GM19023 (cell line): ENCODE measurements around the gene TEKT5.

Source experiments
- ATAC-seq: cut with Tn5 transposase; IDR thresholded peaks from one replicate; pipeline ENCODE4 v1.9.1; 2021; ENCODE audit warnings: mild to moderate bottlenecking, moderate library complexity; ENCODE audit not compliant: unreplicated experiment

The TEKT5 gene

GRCh38 chr16:10612649-10613179 lies 82.0 kb downstream of the TEKT5 start:
- ATAC-seq, result no peak

GRCh38 chr16:10611825-10612342 lies 82.8 kb downstream of the TEKT5 start:
- ATAC-seq, result no peak

GRCh38 chr16:10610499-10611184 lies 84.1 kb downstream of the TEKT5 start:
- ATAC-seq, result no peak

GRCh38 chr16:10609402-10609774 lies 85.3 kb downstream of the TEKT5 start:
- ATAC-seq, result no peak

- ATAC-seq, result no peak
Measured at GRCh38 chr16:10608687-10609401, 85.9 kb downstream of the TEKT5 start.

GRCh38 chr16:10607157-10607556 lies 87.6 kb downstream of the TEKT5 start:
- ATAC-seq, result no peak

GRCh38 chr16:10606607-10607006 lies 88.1 kb downstream of the TEKT5 start:
- no peak for ATAC-seq

GRCh38 chr16:10605636-10606035 lies 89.1 kb downstream of the TEKT5 start:
- no peak for ATAC-seq

- no peak for ATAC-seq
Measured at GRCh38 chr16:10601444-10602408, 93.0 kb downstream of the TEKT5 start.

- no peak for ATAC-seq
Measured at GRCh38 chr16:10600782-10601443, 93.8 kb downstream of the TEKT5 start.

- no peak for ATAC-seq
Measured at GRCh38 chr16:10599626-10600025, 95.1 kb downstream of the TEKT5 start.

- ATAC-seq, result no peak
Measured at GRCh38 chr16:10598157-10598556, 96.6 kb downstream of the TEKT5 start.

- ATAC-seq, result no peak
Measured at GRCh38 chr16:10597187-10597601, 97.5 kb downstream of the TEKT5 start.

GRCh38 chr16:10594312-10594950 lies 100.3 kb downstream of the TEKT5 start:
- ATAC-seq, result no peak

GRCh38 chr16:10592611-10593010 lies 102.1 kb downstream of the TEKT5 start:
- no peak for ATAC-seq

GRCh38 chr16:10590342-10590741 lies 104.4 kb downstream of the TEKT5 start:
- ATAC-seq, result no peak

GRCh38 chr16:10589109-10589508 lies 105.6 kb downstream of the TEKT5 start:
- no peak for ATAC-seq

GRCh38 chr16:10587622-10588021 lies 107.1 kb downstream of the TEKT5 start:
- ATAC-seq, result no peak

GRCh38 chr16:10584981-10585438 lies 109.7 kb downstream of the TEKT5 start:
- no peak for ATAC-seq

GRCh38 chr16:10583269-10583668 lies 111.5 kb downstream of the TEKT5 start:
- no peak for ATAC-seq
